HepG2 (cell line): ENCODE results near the gene FAM229A. TPM values are rescaled to one million over a fixed set of nuclear protein-coding genes. Genes with fewer than 3 reads are reported as not detected.
A peak's percentile ranks its signal among the peaks of the same experiment; 100 is the strongest.

Source experiments
- ATAC-seq: fragments of 200-7000 bp; cut with Tn5 transposase; 3 replicates; pipeline ENCODE4 v1.9.1; 2020; ENCODE audit warnings: mild to moderate bottlenecking, moderate library complexity
- BruUV-seq: library from RNA; stranded (reverse); fragments of 400-500 nt; replicated peaks from 2 replicates; lab custom pipeline; 2021; lab: Mats Ljungman, UMichigan
- CTCF ChIA-PET: fragments of 300-600 bp; formaldehyde crosslinking; extraction: SDS; loops from one replicate; lab custom pipeline; 2021; ENCODE audit warnings: low total read pairs, inconsistent platforms, low intra/inter-chr PET ratio; lab: Yijun Ruan, JAX
- POLR2A ChIA-PET: fragments of 350-600 bp; sonication (Branson Sonifier 250); formaldehyde crosslinking; loops from one replicate; lab custom pipeline; 2020; ENCODE audit warnings: antibody characterized with exemption, inconsistent platforms; lab: Yijun Ruan, JAX
- DNase-seq: peaks from one replicate; pipeline ENCODE4 v3.0.0-alpha.2; 2015; ENCODE audit warnings: low spot score
- FAIRE-seq: peaks from 3 replicates; lab custom pipeline; 2011; peaks lifted over from hg19 to GRCh38; lab: Jason Lieb, UNC
- H2AFZ ChIP-seq: one replicate; pipeline ENCODE4 v1.6.1; 2011; ENCODE audit warnings: low read length, inconsistent platforms
- H3K27ac ChIP-seq: fragments of 300-600 bp; 3 replicates; pipeline ENCODE4 v1.8.0; 2011; ENCODE audit warnings: mixed run types, mild to moderate bottlenecking, mixed read lengths, low read length, inconsistent platforms; ENCODE audit not compliant: insufficient read depth; ENCODE audit errors: extremely low read length
- H3K27me3 ChIP-seq, 2 experiments: fragments of 200-600 bp in 1 of 2; 2 replicates in 1 of 2; 3 replicates in 1 of 2; pipeline versions ENCODE4 v1.6.0 to v1.8.0; 2011; ENCODE audit warnings: low read length in 2 of 2, mild to moderate bottlenecking in 2 of 2, moderate library complexity in 2 of 2, inconsistent platforms in 1 of 2; ENCODE audit not compliant: insufficient read depth in 2 of 2, control insufficient read depth in 1 of 2
- H3K36me3 ChIP-seq, 2 experiments: fragments of 200-600 bp in 1 of 2; replicated peaks in 1 of 2; 2 replicates in 1 of 2; 3 replicates in 1 of 2; pipeline versions ENCODE4 v1.5.1 to v1.8.0; 2011; ENCODE audit warnings: low read length in 2 of 2, inconsistent platforms in 1 of 2; ENCODE audit not compliant: insufficient read depth in 2 of 2, control insufficient read depth in 1 of 2
- H3K4me1 ChIP-seq: 2 replicates; pipeline ENCODE4 v1.5.1; 2012; ENCODE audit warnings: low read length, inconsistent platforms; ENCODE audit not compliant: insufficient read depth
- H3K4me2 ChIP-seq: 2 replicates; pipeline ENCODE4 v1.6.0; 2011; ENCODE audit warnings: low read depth, low read length, inconsistent platforms
- H3K4me3 ChIP-seq, 3 experiments: fragments of 200-600 bp in 1 of 3; sonication (generic), shearing (Covaris generic) in 1 of 3; replicated peaks in 1 of 3; 2 replicates each; pipeline ENCODE4 v1.5.1; 2011 to 2016; ENCODE audit warnings: low read length in 3 of 3, inconsistent platforms in 2 of 3, low read depth in 2 of 3, mild to moderate bottlenecking in 2 of 3, control low read depth in 1 of 3, mixed read lengths in 1 of 3; ENCODE audit not compliant: insufficient read depth in 1 of 3
- H3K79me2 ChIP-seq: one replicate; pipeline ENCODE4 v1.6.1; 2011; ENCODE audit warnings: low read length, inconsistent platforms; ENCODE audit not compliant: insufficient read depth
- H3K9ac ChIP-seq: 2 replicates; pipeline ENCODE4 v1.6.0; 2011; ENCODE audit warnings: mild to moderate bottlenecking, low read depth, low read length, inconsistent platforms; ENCODE audit not compliant: insufficient read depth
- H3K9me3 ChIP-seq: 2 replicates; pipeline ENCODE4 v1.5.1; 2012; ENCODE audit warnings: mild to moderate bottlenecking, low read length
- H4K20me1 ChIP-seq: 2 replicates; pipeline ENCODE4 v1.6.0; 2011; ENCODE audit warnings: inconsistent platforms, mild to moderate bottlenecking, low read length, moderate library complexity; ENCODE audit not compliant: insufficient read depth
- CAMTA2 ChIP-seq: sonication (generic); formaldehyde crosslinking; IDR thresholded peaks from 2 replicates; pipeline ENCODE4 v1.4.0; 2020; ENCODE audit warnings: mild to moderate bottlenecking, missing genetic modification reagents, borderline replicate concordance
- CSRNP2 ChIP-seq: sonication (generic); formaldehyde crosslinking; conservative IDR thresholded peaks from 2 replicates; pipeline ENCODE4 v1.8.0; 2022; ENCODE audit warnings: low read depth, missing genetic modification reagents
- POLR2A ChIP-seq, 2 experiments: IDR thresholded peaks; 2 replicates each; pipeline ENCODE4 v1.6.1; 2011; ENCODE audit warnings: low read depth in 2 of 2, low read length in 2 of 2, mild to moderate bottlenecking in 1 of 2, moderate library complexity in 1 of 2; ENCODE audit not compliant: insufficient read depth in 1 of 2
- ZFP36 ChIP-seq: fragments of 150-350 bp; IDR thresholded peaks from 2 replicates; pipeline ENCODE4 v1.6.1; 2018; ENCODE audit warnings: borderline replicate concordance, low read length, low read depth; ENCODE audit not compliant: partially characterized antibody
- ZNF3 ChIP-seq: IDR thresholded peaks from 2 replicates; pipeline ENCODE4 v1.7.0; 2017; ENCODE audit warnings: inconsistent platforms
- WGBS: methylation state at CpG from one replicate; pipeline ENCODE4 v1.1.6; 2017; ENCODE audit warnings: low lambda C conversion rate; 5-methylcytosine and 5-hydroxymethylcytosine counted together
- in situ Hi-C: cut with HindIII; loops from 2 replicates; pipeline ENCODE4 v1.10.0; 2017; ENCODE audit warnings: low pct_unique_long_range_greater_than_20kb; ENCODE audit not compliant: extremely low pct_ligation_motif_present
- intact Hi-C: fragments of 100-400 bp; cut with micrococcal nuclease; formaldehyde crosslinking; loops from one replicate; pipeline ENCODE4 v1.10.0; 2022; ENCODE audit not compliant: unreplicated experiment
- polyA plus RNA-seq, 8 experiments: library from polyadenylated mRNA; depleted of rRNA in 3 of 8; stranded (reverse) in 7 of 8; unstranded in 1 of 8; fragments of >200 nt; fragmentation: Illumina TruSeq in 4 of 8; extraction: Trizol in 4 of 8; gene quantifications; 2 replicates each; pipeline versions ENCODE4 v1.2.1 to v1.2.3, GENCODE V29; 2011 to 2016; ENCODE audit warnings: low read depth in 4 of 8, missing spikeins in 1 of 8, mixed read lengths in 1 of 8; ENCODE audit not compliant: insufficient read depth in 1 of 8
- total RNA-seq, 5 experiments: library from RNA; depleted of rRNA; stranded (reverse); fragments of >200 nt; fragmentation: Illumina TruSeq; extraction: Trizol; gene quantifications; 2 replicates each; pipeline ENCODE4 v1.2.3, GENCODE V29; 2016; ENCODE audit warnings: low read depth in 1 of 5

FAM229A gene
- total and polyA plus RNA-seq, 2 of the 13 experiments (the other 11 are each of a cell fraction or from before 2014, with no cell fraction given), result 3.2 to 17.6 TPM

DNA sequence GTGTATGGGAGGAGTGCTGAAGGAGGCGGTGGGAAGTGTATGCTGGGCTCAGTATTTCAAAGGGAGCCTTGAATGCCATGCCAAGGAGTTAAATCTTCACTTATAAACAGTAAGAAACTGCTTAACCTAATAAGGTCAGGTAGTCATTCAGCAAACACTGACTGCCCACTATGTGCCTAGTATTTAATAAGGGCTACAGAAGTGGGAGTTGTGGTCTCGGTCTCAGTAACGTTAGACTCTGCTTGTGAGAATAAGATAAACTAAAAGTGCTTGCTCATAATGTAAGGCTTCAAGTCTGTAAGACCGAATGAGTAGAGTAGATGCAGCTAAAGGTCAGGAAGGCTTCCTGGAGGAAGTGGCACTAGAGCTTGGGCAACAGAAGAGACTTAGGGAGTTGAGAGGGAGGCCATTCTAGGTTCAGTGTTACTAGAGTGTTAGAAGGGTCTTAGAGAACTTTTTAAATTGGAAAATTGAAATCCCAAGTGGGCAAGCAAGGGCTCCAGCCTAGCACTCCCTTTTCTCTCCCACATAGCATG, 32.3 kb downstream of the FAM229A start:
- Histone ChIP-seq H3K9ac (no peak overlapping the region), H3K36me3 (peaks cover 44 to 87% of the 10 kb centered on the region in 2 experiments), H3K27me3 (no peaks in the 10 kb centered on the region), H3K9me3 (no peaks in the 10 kb centered on the region), H2AFZ (no peak overlapping the region), H3K79me2 (peaks cover 11% of the 10 kb centered on the region), H3K4me2 (no peak overlapping the region), H3K4me3 (no peak overlapping the region), H3K27ac (no peak overlapping the region), H4K20me1 (peaks cover 13% of the 10 kb centered on the region), H3K4me1 (peaks cover 19% of the 10 kb centered on the region)
- ATAC-seq (no peak), FAIRE-seq (no peak), DNase-seq (no peak)
- intact Hi-C loops (loop anchor here (10.0 kb wide), 1 partner anchor 65 kb away; the partner anchor contains the start of gene BSDC1), in situ Hi-C loops (no loop called here)
- TSS peak; percentile 9 for BruUV-seq
- CTCF ChIA-PET, result no interaction called here
- POLR2A ChIA-PET, result interaction anchor here (1.0 to 4.8 kb wide), 3 partner anchors 7 to 18 kb away, joined by 3 to 84 read pairs (median 23); no protein-coding TSS in a partner anchor
- 95% methylated on average over 4 of the region's 4 CpGs for WGBS
- TF ChIP-seq CAMTA2 (CRISPR knock-in tag) (no peak), ZNF3 (CRISPR knock-in tag) (0 out of 2 replicates have a peak, but pooled peaks have one; percentile 29), ZFP36 (peak; percentile 30)

GRCh38 chr1:32327204-32327603, 35.1 kb downstream of the FAM229A start:
- no TSS peak for BruUV-seq
- peaks cover 40 to 79% of the 10 kb centered on the region in 2 experiments for H3K36me3 ChIP-seq

More at GRCh38 chr1:32327204-32327603, 35.1 kb downstream of the FAM229A start:
- intact Hi-C loops, result no loop called here
- Histone ChIP-seq H3K27ac (no peak overlapping the region), H3K79me2 (peaks cover 6% of the 10 kb centered on the region), H3K4me2 (no peak overlapping the region), H3K9me3 (no peaks in the 10 kb centered on the region), H3K27me3 (no peaks in the 10 kb centered on the region), H3K4me1 (peaks cover 23% of the 10 kb centered on the region), H3K9ac (no peak overlapping the region)
- ChIA-PET CTCF (no interaction called here), POLR2A (interaction anchor here (1.7 kb wide), 1 partner anchor 9 kb away, joined by 7 read pairs; the partner anchor contains the start of gene MARCKSL1)
- DNase-seq (no peak), FAIRE-seq (no peak)
- WGBS, result 94% methylated on average over 11 of the region's 11 CpGs
- in situ Hi-C loops, result no loop called here
- TF ChIP-seq POLR2A (IDR thresholded peaks at IDR 0.05; ENCODE audit: insufficient read depth in 1 of 2, low read depth in 2 of 2, low read length in 2 of 2) (peak in 1 of 2 experiments; percentile 14; a peak in 1 of 4 replicates), CSRNP2 (CRISPR knock-in tag) (no peak)
- TF ChIP-seq, all 625 proteins: peak for 1
- ATAC-seq, result no peak
- H4K20me1 ChIP-seq, result no peaks in the 10 kb centered on the region
- H2AFZ ChIP-seq, result no peak overlapping the region
- H3K4me3 ChIP-seq, result no peak overlapping the region
